Stimulated activated naive CD8-positive, alpha-beta T cell treated with anti-CD3 and anti-CD28 coated beads, Interleukin-15, amount 100 ng/mL, for 72 hours (primary cell): Measurements from ENCODE around the gene LNPEP.

Source experiments
- ATAC-seq: fragments of 150-1000 bp; cut with Tn5 transposase; 2 replicates; pipeline ENCODE4 v1.10.0; 2021; ENCODE audit warnings: mild to moderate bottlenecking, moderate library complexity
- DNase-seq, 2 donors: peaks; one replicate each; pipeline ENCODE4 v3.0.0; 2021 to 2022
- H3K27ac Mint-ChIP-seq, 2 donors: one replicate each; pipeline ENCODE4 v1.8.0; 2022; ENCODE audit warnings: mild to moderate bottlenecking in 2 of 2, mixed read lengths in 2 of 2, moderate library complexity in 2 of 2
- H3K27me3 Mint-ChIP-seq: one replicate; pipeline ENCODE4 v1.8.0; 2022; ENCODE audit warnings: mixed read lengths
- H3K4me1 Mint-ChIP-seq: one replicate; pipeline ENCODE4 v1.8.0; 2022; ENCODE audit warnings: mild to moderate bottlenecking, mixed read lengths
- H3K4me3 Mint-ChIP-seq, 2 donors: one replicate each; pipeline ENCODE4 v1.8.0; 2022; ENCODE audit warnings: mild to moderate bottlenecking in 2 of 2, mixed read lengths in 2 of 2, moderate library complexity in 1 of 2
- H3K9me3 Mint-ChIP-seq, 2 donors: one replicate each; pipeline ENCODE4 v1.8.0; 2022; ENCODE audit warnings: mixed read lengths in 2 of 2

Gene LNPEP

GRCh38 chr5:96936431-96937320 lies 796 bp downstream of the LNPEP start:
- Mint-ChIP-seq H3K27me3 (no peaks in the 10 kb centered on the region), H3K27ac (peak overlapping the region; percentile 99), H3K4me3 (peak overlapping the region; percentile 98 to 99), H3K9me3 (no peaks in the 10 kb centered on the region), H3K4me1 (peaks cover 58% of the 10 kb centered on the region)
- DNase-seq = peak; percentile 57 to 75
- peak; percentile 36 for ATAC-seq

- Mint-ChIP-seq H3K9me3 (no peaks in the 10 kb centered on the region), H3K4me1 (peaks cover 70% of the 10 kb centered on the region), H3K27ac (no peak overlapping the region), H3K4me3 (peak overlapping the region; percentile 36 to 43), H3K27me3 (no peaks in the 10 kb centered on the region)
- ATAC-seq (no peak), DNase-seq (no peak)
These were observed 4.7 kb downstream of the LNPEP start for GRCh38 chr5:96940586-96940985.

GRCh38 chr5:96941140-96941539 lies 5.3 kb downstream of the LNPEP start:
- H3K27ac Mint-ChIP-seq = no peak overlapping the region
- peak overlapping the region in 1 of 2 donors; percentile 33 for H3K4me3 Mint-ChIP-seq
- no peaks in the 10 kb centered on the region for H3K27me3 Mint-ChIP-seq
- no peak for ATAC-seq
- peaks cover 76% of the 10 kb centered on the region for H3K4me1 Mint-ChIP-seq
- H3K9me3 Mint-ChIP-seq = no peaks in the 10 kb centered on the region
- no peak for DNase-seq

- no peaks in the 10 kb centered on the region for H3K9me3 Mint-ChIP-seq
- H3K4me1 Mint-ChIP-seq = peaks cover 81% of the 10 kb centered on the region
- DNase-seq (peak in 1 of 2 donors; percentile 35), ATAC-seq (peak; percentile 86)
- H3K27ac Mint-ChIP-seq = peak overlapping the region in 1 of 2 donors; percentile 12
- H3K4me3 Mint-ChIP-seq = peak overlapping the region; percentile 56 to 58
- no peaks in the 10 kb centered on the region for H3K27me3 Mint-ChIP-seq
These were observed 6.2 kb downstream of the LNPEP start for GRCh38 chr5:96942078-96942477.

GRCh38 chr5:96942911-96943310 lies 7.0 kb downstream of the LNPEP start:
- H3K9me3 Mint-ChIP-seq = no peaks in the 10 kb centered on the region
- H3K27ac Mint-ChIP-seq = no peak overlapping the region
- H3K4me1 Mint-ChIP-seq = peaks cover 81% of the 10 kb centered on the region
- DNase-seq = no peak
- no peak overlapping the region for H3K4me3 Mint-ChIP-seq
- no peaks in the 10 kb centered on the region for H3K27me3 Mint-ChIP-seq
- no peak for ATAC-seq

DNA sequence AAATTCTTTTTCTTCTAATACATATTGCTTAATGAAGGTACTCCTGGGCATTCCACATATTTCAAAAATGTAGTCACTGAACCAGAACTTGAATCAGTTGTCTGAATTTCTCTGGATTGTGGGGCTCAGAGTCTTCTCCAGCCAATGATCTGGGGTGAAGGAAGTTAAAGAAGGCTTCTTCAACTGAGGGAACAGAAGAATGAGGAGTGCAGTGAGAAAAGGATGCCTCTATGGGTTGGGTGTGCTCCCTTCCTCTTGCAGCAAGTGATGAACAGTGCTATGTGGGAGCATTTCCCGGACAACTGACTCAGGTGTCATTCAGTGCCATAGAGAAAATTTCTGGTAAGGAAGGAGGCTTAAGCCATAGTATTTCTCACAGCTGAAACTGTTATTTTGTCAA lies 7.9 kb downstream of the LNPEP start:
- peaks cover 0 to under 1% of the 10 kb centered on the region in 2 donors for H3K9me3 Mint-ChIP-seq
- ATAC-seq (no peak), DNase-seq (no peak)
- H3K27me3 Mint-ChIP-seq = no peaks in the 10 kb centered on the region
- peaks cover 79% of the 10 kb centered on the region for H3K4me1 Mint-ChIP-seq
- H3K4me3 Mint-ChIP-seq = no peak overlapping the region
- H3K27ac Mint-ChIP-seq = no peak overlapping the region

DNA sequence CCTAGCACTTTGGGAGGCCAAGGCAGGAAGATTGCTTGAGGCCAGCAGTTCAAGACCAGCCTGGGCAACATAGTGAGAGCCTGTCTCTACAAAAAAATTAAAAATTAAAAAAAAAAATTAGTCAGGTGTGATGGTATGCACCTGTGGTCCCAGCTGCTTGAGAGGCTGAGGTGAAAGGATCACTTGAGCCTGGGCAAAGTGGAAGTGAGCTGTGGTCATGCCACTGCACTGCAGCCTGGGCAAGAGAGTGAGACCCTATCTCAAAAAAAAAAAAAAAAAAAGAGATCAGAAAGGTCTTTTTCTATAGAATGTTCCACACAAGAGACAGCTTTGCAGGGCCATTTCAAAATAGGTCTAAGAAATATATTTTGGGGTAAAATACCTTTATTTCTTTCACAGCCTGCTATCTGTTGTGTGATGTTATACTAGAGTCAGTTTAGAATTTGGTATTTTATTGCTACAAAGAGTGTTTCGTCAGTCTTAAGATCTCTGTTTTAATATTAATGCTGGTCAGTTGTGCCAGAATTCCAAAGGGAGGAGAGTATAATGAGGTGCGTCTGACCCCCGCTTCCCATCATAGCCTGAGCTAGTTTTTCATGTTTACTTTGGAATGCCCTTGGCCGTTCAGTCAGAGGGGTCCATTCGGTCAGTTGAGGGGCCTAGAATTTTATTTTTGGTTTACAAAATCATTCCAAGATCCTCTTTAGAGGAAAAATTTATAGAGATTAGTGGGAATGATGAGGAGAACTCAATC lies 9.4 kb downstream of the LNPEP start:
- no peak overlapping the region for H3K4me3 Mint-ChIP-seq
- H3K27ac Mint-ChIP-seq = no peak overlapping the region
- H3K27me3 Mint-ChIP-seq = no peaks in the 10 kb centered on the region
- no peak for DNase-seq
- H3K4me1 Mint-ChIP-seq = peaks cover 84% of the 10 kb centered on the region
- H3K9me3 Mint-ChIP-seq = peaks cover 4 to 15% of the 10 kb centered on the region in 2 donors
- ATAC-seq = no peak

- DNase-seq (no peak), ATAC-seq (no peak)
- Mint-ChIP-seq H3K9me3 (peaks cover 4 to 15% of the 10 kb centered on the region in 2 donors), H3K4me3 (no peak overlapping the region), H3K27me3 (no peaks in the 10 kb centered on the region), H3K4me1 (peaks cover 74% of the 10 kb centered on the region), H3K27ac (no peak overlapping the region)
These were observed 10.5 kb downstream of the LNPEP start for GRCh38 chr5:96946381-96946780.

DNA sequence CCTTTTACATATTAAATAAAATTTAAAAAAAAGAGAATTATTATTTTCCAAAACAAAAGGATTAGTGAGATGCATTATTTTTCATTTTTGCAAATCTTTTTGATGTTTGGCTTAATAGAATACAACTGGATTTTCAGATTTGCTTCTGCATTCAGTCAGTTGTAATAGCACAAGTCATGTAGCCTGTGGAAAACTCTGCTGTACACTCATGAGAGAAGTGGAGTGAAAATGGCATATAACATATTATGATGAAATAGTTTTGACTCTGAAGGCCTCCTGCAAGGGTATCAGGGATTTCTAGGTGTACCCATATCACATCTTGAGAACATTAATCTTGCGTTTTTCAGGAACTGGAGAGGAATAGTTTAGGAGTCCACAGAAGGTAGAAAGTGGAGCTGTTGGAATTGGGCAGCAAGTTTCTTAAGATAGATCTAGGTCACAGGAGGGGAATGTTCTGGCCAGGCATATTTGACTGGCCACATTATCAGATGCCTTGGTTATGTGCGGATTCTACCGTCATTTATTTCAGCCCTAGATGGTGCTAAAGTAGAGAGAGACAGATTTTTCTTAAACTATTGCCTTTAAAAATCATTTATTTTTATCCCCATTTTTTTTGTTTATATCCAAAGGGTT lies 16.4 kb downstream of the LNPEP start:
- Mint-ChIP-seq H3K4me1 (peaks cover 77% of the 10 kb centered on the region), H3K4me3 (no peak overlapping the region), H3K27me3 (no peaks in the 10 kb centered on the region), H3K9me3 (peaks cover 4 to 15% of the 10 kb centered on the region in 2 donors), H3K27ac (peak overlapping the region in 1 of 2 donors; percentile 62)
- DNase-seq (no peak), ATAC-seq (no peak)

DNA sequence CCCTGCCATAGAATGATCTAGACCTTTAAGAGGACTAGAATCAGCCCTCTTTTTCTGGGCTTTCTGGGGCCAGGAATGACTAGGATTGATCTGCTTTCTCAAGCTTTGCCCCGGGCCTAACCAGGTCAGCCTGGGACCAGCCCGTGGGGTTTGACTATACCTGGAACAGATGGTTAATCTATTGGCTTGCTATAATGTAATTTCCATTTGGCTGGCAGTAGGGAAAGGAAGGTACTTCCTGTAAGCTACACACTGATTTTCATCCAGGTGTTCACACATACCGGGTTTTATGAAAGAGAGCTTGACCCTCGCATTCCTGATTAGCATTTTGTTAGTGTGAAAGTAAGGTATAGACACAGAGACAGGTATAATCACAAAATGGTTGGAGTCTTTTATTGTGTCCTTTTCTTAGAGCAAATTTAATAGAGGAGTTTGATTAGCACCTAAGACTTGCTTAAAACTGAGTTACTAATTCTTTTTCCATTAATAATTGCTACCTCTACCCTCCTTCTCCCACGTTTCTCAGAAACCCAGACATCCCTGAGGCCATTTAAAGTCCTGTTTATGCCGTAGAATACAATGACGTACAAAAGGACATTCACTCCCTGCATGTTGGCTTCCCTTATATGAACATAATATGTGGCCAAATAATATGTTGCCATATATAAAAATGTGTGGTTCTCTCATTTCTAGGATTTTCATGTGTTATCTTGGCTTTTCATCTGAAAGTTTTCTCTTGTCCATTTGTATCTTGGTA lies 17.3 kb downstream of the LNPEP start:
- H3K9me3 Mint-ChIP-seq = peaks cover 4 to 15% of the 10 kb centered on the region in 2 donors
- H3K4me3 Mint-ChIP-seq = no peak overlapping the region
- peaks cover 77% of the 10 kb centered on the region for H3K4me1 Mint-ChIP-seq
- DNase-seq (no peak), ATAC-seq (no peak)
- no peaks in the 10 kb centered on the region for H3K27me3 Mint-ChIP-seq
- peak overlapping the region in 1 of 2 donors; percentile 27 for H3K27ac Mint-ChIP-seq

- Mint-ChIP-seq H3K4me1 (peaks cover 79% of the 10 kb centered on the region), H3K4me3 (peak overlapping the region; percentile 70 to 81), H3K27me3 (no peaks in the 10 kb centered on the region), H3K27ac (peak overlapping the region; percentile 30 to 94), H3K9me3 (no peaks in the 10 kb centered on the region)
- DNase-seq = peak; percentile 44 to 57
- peak; percentile 96 for ATAC-seq
These were observed 21.6 kb downstream of the LNPEP start for GRCh38 chr5:96957254-96958049.

GRCh38 chr5:96958977-96959376 lies 23.1 kb downstream of the LNPEP start:
- ATAC-seq (no peak), DNase-seq (no peak)
- Mint-ChIP-seq H3K4me1 (peaks cover 79% of the 10 kb centered on the region), H3K27me3 (no peaks in the 10 kb centered on the region), H3K9me3 (no peaks in the 10 kb centered on the region), H3K4me3 (peak overlapping the region; percentile 70 to 81), H3K27ac (peak overlapping the region in 1 of 2 donors; percentile 92)

GRCh38 chr5:96961053-96961452 lies 25.2 kb downstream of the LNPEP start:
- no peak overlapping the region for H3K27ac Mint-ChIP-seq
- H3K4me1 Mint-ChIP-seq = peaks cover 85% of the 10 kb centered on the region
- no peaks in the 10 kb centered on the region for H3K27me3 Mint-ChIP-seq
- peak; percentile 45 for ATAC-seq
- H3K4me3 Mint-ChIP-seq = peak overlapping the region; percentile 4 to 84
- H3K9me3 Mint-ChIP-seq = no peaks in the 10 kb centered on the region
- no peak for DNase-seq

GRCh38 chr5:96962540-96962991 lies 26.7 kb downstream of the LNPEP start:
- H3K27me3 Mint-ChIP-seq = no peaks in the 10 kb centered on the region
- H3K9me3 Mint-ChIP-seq = no peaks in the 10 kb centered on the region
- H3K4me1 Mint-ChIP-seq = peaks cover 80% of the 10 kb centered on the region
- peak overlapping the region; percentile 91 to 94 for H3K27ac Mint-ChIP-seq
- ATAC-seq = peak; percentile 55
- peak overlapping the region; percentile 75 to 84 for H3K4me3 Mint-ChIP-seq
- DNase-seq = no peak
